OCI-LY1 (cell line): ENCODE data around the gene CCNB1.

Experiments used
- CTCF ChIP-seq: fragments of 200-600 bp; sonication (generic), shearing (Covaris generic); IDR thresholded peaks from 2 replicates; pipeline ENCODE4 v1.5.1; 2017; ENCODE audit warnings: mild to moderate bottlenecking, antibody characterized with exemption, low read length, moderate library complexity, mixed read lengths
- EZH2 ChIP-seq: fragments of 200-600 bp; sonication (generic), shearing (Covaris generic); IDR thresholded peaks from 2 replicates; pipeline ENCODE4 v1.8.0; 2017; ENCODE audit warnings: borderline replicate concordance, mixed run types, mild to moderate bottlenecking, antibody characterized with exemption, low read length, moderate library complexity, mixed read lengths

DNA sequence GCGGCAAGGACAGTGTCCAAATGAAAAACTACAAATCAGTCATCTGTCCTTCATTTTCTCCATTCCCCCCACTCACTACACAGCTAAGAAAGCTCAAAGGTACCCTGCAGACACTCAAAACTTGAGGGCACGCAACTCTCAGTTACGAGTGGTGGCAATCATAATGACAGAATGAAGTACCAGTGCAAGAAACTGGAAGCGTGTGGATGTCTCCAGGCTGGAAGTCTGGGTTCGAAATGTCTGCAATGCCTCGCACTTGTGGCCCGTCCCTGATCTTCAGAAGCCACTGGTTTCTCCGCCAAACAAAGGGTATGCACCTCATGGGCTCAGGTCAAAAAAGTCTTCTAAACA lies 21.8 kb downstream of the CCNB1 start:
- no peak for TF ChIP-seq CTCF
- no peak for TF ChIP-seq EZH2
